Osteocyte (in vitro differentiated cells): ENCODE measurements around the gene TCN1. TPM values are rescaled to one million over a fixed set of nuclear protein-coding genes. Genes with fewer than 3 reads are reported as not detected.

Experiments
- DNase-seq: peaks from one replicate; pipeline ENCODE4 v3.0.0; 2021; ENCODE audit warnings: mixed read lengths; ENCODE audit not compliant: unreplicated experiment; ENCODE audit errors: extremely low spot score
- H3K27ac Mint-ChIP-seq: one replicate; pipeline ENCODE4 v1.8.0; 2021; ENCODE audit warnings: mild to moderate bottlenecking, mixed read lengths; ENCODE audit not compliant: unreplicated experiment
- H3K27me3 Mint-ChIP-seq: one replicate; pipeline ENCODE4 v1.8.0; 2021; ENCODE audit warnings: mixed read lengths; ENCODE audit not compliant: unreplicated experiment
- H3K36me3 Mint-ChIP-seq: one replicate; pipeline ENCODE4 v1.8.0; 2021; ENCODE audit warnings: mixed read lengths; ENCODE audit not compliant: unreplicated experiment
- H3K4me1 Mint-ChIP-seq: one replicate; pipeline ENCODE4 v1.8.0; 2021; ENCODE audit warnings: mixed read lengths; ENCODE audit not compliant: unreplicated experiment
- H3K4me3 Mint-ChIP-seq: one replicate; pipeline ENCODE4 v1.8.0; 2021; ENCODE audit warnings: mild to moderate bottlenecking, moderate library complexity, mixed read lengths; ENCODE audit not compliant: unreplicated experiment
- H3K9me3 Mint-ChIP-seq: one replicate; pipeline ENCODE4 v1.8.0; 2021; ENCODE audit warnings: mixed read lengths; ENCODE audit not compliant: unreplicated experiment
- total RNA-seq: library from RNA; stranded (reverse); gene quantifications from 2 replicates; pipeline ENCODE4 v1.2.1, GENCODE V29; 2021
- TF ChIP-seq, protein P1 (sequence below): fragments of 200-600 bp; sonication (generic); IDR thresholded peaks from 2 replicates; pipeline ENCODE4 v1.5.0; 2021; ENCODE audit warnings: antibody characterized with exemption, mild to moderate bottlenecking, moderate library complexity

Gene TCN1
- total RNA-seq, 1 donor from 2014 or later, result not detected

DNA sequence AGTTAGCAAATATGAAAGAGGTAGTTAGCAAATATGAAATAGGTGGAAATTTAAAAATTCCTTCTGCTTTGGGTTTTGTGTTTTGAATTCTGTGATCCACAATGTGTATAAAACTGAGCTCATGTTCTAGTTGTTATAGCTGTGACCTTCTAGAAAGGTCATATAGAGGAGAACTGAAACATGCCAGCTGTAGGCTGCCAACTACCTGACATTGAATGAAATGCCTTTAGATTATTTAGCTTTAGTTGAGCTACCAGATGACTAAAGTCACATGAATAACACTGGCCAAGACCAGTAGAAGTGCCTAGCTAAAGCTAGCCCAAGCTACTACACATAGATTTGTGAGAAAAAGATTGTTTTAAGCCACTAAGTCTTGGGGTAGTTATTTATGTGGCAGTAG, 5.8 kb upstream of the TCN1 start:
- Mint-ChIP-seq H3K4me3 (no peak overlapping the region), H3K4me1 (no peaks in the 10 kb centered on the region), H3K27me3 (peaks cover 8% of the 10 kb centered on the region), H3K36me3 (no peaks in the 10 kb centered on the region), H3K27ac (no peak overlapping the region), H3K9me3 (peaks cover 11% of the 10 kb centered on the region)
- DNase-seq, result no peak
- TF ChIP-seq, protein P1, sequence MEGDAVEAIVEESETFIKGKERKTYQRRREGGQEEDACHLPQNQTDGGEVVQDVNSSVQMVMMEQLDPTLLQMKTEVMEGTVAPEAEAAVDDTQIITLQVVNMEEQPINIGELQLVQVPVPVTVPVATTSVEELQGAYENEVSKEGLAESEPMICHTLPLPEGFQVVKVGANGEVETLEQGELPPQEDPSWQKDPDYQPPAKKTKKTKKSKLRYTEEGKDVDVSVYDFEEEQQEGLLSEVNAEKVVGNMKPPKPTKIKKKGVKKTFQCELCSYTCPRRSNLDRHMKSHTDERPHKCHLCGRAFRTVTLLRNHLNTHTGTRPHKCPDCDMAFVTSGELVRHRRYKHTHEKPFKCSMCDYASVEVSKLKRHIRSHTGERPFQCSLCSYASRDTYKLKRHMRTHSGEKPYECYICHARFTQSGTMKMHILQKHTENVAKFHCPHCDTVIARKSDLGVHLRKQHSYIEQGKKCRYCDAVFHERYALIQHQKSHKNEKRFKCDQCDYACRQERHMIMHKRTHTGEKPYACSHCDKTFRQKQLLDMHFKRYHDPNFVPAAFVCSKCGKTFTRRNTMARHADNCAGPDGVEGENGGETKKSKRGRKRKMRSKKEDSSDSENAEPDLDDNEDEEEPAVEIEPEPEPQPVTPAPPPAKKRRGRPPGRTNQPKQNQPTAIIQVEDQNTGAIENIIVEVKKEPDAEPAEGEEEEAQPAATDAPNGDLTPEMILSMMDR, result no peak

DNA sequence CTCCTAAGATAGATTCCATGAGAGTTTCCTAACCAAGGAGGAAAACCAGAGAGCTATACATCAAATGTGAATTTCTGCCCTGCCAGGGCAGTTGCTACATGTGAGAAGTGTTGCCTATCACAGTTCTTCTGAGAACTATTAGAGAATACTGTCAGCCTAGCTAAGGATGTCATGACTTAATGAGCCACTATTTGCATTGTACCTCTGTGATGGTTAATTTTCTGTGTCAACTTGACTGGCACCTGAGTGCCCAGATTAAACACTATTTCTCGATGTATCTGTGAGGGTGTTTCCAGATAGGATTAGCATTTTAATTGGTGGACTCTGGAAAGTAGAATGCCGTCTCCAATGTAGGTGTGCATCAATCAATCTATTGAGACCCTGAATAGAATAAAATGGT, 1.7 kb upstream of the TCN1 start:
- H3K36me3 Mint-ChIP-seq, result no peaks in the 10 kb centered on the region
- TF ChIP-seq, protein P1, result no peak
- H3K27ac Mint-ChIP-seq, result no peak overlapping the region
- DNase-seq, result no peak
- peaks cover 11% of the 10 kb centered on the region for H3K9me3 Mint-ChIP-seq
- no peak overlapping the region for H3K4me3 Mint-ChIP-seq
- no peaks in the 10 kb centered on the region for H3K4me1 Mint-ChIP-seq
- peaks cover 5% of the 10 kb centered on the region for H3K27me3 Mint-ChIP-seq

DNA sequence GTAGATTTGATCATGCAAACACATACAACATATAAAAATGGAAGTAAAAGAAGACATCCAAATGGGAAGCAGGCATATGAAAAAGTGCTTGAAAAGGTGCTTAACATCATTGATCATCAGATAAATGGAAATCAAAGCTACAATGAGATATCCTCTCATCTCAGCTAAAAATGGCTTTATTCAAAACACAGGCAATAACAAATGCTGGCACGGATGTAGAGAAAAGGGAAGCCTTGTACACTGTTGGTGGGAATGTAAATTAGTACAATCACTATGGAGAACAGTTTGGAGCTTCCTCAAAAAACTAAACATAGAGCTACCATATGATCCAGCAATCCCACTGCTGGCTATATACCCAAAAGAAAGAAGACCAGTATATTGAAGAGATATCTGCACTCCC, 549 bp upstream of the TCN1 start:
- H3K27ac Mint-ChIP-seq, result no peak overlapping the region
- DNase-seq, result no peak
- H3K4me3 Mint-ChIP-seq, result no peak overlapping the region
- TF ChIP-seq, protein P1, result no peak
- H3K36me3 Mint-ChIP-seq, result no peaks in the 10 kb centered on the region
- H3K4me1 Mint-ChIP-seq, result no peaks in the 10 kb centered on the region
- peaks cover 5% of the 10 kb centered on the region for H3K27me3 Mint-ChIP-seq
- H3K9me3 Mint-ChIP-seq, result peaks cover 11% of the 10 kb centered on the region

DNA sequence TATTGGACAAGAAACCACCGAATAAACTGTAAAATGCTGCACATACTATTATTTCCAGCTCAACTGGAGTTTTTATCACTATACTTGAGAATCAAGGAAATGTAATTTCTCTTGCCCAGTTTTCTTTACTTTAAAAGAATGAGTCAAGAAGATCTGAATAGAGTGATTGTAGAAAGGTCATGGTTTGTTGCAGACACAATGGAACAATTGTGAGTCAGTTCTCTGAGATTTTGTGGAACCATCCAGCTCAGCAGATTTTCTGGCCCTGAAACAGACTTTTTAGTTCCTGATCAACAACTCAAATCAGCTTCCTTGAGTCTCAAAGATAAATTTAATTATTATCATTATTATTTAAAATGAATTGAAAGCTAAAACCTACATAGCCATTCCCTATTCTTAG, 1.3 kb downstream of the TCN1 start:
- Mint-ChIP-seq H3K27me3 (no peaks in the 10 kb centered on the region), H3K4me1 (no peaks in the 10 kb centered on the region), H3K4me3 (no peak overlapping the region), H3K9me3 (peaks cover 2% of the 10 kb centered on the region), H3K36me3 (no peaks in the 10 kb centered on the region), H3K27ac (no peak overlapping the region)
- TF ChIP-seq, protein P1, result no peak
- DNase-seq, result no peak

DNA sequence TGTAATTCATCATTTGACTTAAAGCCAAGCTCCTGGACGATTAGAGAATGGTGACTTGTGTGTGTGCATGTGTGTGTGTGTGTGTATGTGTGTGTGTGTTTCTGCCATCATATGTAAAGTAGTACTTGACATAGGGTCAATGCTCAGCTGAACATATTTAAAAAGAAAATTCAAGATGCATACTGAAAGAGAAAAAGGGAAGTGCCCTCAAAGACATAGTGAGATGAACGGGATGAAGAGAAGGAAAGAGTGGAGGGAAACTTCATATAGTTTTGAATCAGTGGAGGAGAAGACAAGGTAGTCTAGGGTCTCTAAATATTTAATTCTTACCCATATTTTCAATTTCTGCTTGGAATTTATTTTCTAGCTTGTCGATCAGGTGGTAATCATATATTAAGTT, 4.0 kb downstream of the TCN1 start:
- peaks cover 2% of the 10 kb centered on the region for H3K27me3 Mint-ChIP-seq
- no peak overlapping the region for H3K4me3 Mint-ChIP-seq
- no peaks in the 10 kb centered on the region for H3K36me3 Mint-ChIP-seq
- no peaks in the 10 kb centered on the region for H3K9me3 Mint-ChIP-seq
- no peak overlapping the region for H3K27ac Mint-ChIP-seq
- TF ChIP-seq, protein P1, result no peak
- no peaks in the 10 kb centered on the region for H3K4me1 Mint-ChIP-seq
- no peak for DNase-seq
